VCaP (cell line): Measurements from ENCODE around the gene HDGF.

Source experiments
- H3K27ac ChIP-seq: fragments of 450-650 bp; 2 replicates; pipeline ENCODE4 v1.5.1; 2017
- TF ChIP-seq, protein P1 (sequence below): fragments of 450-650 bp; conservative IDR thresholded peaks from 2 replicates; pipeline ENCODE4 v1.5.1; 2017; ENCODE audit warnings: mild to moderate bottlenecking, moderate library complexity

Gene HDGF

DNA sequence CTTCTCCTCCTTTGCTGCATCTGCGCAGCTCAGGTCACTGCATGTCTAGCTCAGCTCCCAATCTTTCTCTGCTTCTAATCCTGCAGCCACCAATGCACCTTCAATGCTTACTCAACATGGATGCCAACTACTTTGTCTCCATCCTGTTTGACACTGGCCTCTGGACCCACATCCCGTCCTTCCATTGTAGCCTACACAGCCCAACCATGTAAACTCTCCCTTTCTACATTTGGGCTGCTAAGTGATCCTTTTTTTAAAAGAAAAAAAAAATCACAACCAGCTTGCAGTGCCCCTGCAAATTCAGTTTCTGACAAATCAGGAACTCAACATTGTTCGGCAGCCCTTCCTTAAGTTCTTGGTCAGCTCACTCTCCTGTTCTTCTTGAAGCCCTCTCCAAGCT lies 36.6 kb downstream of the HDGF start:
- TF ChIP-seq, protein P1, sequence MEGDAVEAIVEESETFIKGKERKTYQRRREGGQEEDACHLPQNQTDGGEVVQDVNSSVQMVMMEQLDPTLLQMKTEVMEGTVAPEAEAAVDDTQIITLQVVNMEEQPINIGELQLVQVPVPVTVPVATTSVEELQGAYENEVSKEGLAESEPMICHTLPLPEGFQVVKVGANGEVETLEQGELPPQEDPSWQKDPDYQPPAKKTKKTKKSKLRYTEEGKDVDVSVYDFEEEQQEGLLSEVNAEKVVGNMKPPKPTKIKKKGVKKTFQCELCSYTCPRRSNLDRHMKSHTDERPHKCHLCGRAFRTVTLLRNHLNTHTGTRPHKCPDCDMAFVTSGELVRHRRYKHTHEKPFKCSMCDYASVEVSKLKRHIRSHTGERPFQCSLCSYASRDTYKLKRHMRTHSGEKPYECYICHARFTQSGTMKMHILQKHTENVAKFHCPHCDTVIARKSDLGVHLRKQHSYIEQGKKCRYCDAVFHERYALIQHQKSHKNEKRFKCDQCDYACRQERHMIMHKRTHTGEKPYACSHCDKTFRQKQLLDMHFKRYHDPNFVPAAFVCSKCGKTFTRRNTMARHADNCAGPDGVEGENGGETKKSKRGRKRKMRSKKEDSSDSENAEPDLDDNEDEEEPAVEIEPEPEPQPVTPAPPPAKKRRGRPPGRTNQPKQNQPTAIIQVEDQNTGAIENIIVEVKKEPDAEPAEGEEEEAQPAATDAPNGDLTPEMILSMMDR, result no peak
- H3K27ac ChIP-seq, result no peak overlapping the region

DNA sequence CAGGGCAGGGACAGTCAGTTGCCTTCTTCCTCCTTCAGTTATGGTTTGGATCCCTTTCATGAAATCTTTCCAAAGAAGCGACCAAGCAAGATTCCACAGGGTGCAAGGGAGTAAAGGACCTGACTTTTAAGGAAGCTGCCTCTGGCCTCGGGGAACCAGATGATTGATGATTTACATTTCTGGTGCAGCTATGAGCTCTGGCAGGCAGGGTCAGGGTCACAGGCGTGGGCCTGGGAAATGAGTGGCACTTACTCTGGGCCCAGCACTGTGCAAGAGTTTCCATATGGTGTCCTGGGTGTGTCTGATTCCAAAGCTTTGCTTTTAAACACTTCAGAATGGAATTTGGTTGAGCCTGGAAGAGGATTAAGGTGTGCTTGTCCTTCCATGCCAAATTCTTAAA lies 38.8 kb downstream of the HDGF start:
- no peak overlapping the region for H3K27ac ChIP-seq
- TF ChIP-seq, protein P1, result no peak

DNA sequence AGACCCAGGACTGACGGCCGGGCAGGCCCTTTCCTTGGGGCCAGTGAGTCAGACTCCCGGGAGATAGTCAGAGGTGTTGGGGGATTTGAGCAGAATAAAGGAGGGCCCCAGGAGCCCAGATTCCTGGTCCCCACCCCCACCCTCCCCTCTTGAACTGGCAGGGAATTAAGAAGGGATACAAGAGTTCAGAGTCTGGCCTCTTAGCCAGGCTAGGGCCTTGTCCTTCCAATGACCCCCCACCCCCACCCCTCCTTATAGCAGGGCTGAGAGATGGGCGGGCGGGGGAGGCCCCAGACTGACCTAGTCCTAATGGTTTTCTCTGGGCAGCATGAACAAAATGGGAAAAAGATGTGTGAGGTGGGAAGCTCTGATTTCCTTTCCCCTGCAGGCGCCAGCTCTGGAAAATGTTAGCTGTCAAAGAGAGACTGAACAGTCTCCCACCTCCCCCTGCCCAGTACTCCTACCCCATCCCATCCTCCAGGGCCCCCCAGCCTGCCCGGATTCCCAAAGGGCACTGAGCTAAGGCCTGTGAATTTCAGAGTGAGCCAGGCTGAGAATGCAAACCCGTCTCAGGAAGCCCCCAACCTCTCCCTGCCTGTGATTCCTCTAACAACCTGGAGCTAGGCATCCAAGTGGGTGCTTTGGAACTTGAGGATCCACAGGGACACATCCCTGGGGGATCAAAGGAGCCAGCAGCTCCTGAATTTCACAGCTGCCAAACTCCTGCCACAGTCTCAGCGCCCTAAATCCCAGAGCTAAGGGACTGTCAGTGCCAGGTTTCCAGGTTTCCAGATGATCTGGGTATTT lies 40.3 kb downstream of the HDGF start:
- TF ChIP-seq, protein P1, result no peak
- H3K27ac ChIP-seq, result no peak overlapping the region

DNA sequence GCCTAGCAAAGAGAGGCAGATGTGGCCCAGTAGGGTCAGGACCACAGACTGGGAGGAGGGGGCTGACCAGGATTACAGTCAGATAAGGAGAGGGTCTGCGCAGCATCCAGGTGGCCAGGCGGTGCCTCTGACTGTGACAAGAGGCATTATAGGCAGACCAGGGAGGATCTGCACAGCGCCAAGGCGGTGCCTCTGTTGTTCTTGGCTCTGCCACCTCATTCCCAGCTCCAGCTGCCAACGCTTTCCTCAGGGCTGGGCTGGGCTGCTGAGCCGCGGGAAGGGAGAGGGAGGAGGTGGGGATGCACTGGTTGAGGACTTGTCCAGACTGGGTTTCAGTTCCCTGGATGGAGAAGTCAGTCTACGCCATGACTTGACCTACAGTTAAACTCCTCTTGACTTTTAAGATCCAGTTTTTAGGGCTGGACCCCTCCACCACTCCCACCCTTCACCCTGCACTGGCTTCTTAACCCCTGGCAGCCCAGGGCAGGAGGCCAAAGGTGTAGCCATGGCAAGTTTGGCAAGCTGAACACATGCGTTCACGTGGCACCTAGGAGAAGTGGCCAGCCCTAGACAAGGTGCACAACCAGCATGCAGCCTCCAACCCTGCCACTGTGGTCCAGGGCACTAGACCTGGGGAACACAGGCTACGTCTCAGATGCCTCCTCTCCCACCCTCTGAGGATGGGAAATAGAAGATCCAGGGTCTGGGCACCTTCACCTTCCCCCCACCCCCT lies 41.6 kb downstream of the HDGF start:
- H3K27ac ChIP-seq, result peak overlapping the region; percentile 32
- TF ChIP-seq, protein P1, result no peak

DNA sequence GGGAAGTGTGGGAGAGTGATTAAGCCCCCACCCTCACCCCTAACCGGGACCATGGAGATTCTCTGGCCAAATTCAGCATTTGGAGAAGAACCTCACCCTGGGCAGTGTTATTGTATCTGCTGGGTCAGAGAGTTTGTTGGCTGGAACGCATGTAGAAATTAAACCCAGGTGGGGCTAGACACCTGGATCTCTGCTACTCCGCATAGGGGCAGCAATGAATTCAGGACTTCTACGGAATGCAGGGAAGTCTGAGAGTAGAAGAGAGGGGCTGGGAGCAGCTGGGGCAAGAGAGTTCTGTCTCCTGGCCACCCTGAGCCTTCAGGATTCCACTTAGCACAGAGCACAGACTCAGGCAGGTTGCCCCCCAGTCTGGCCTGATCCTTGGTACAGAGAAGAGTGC lies 42.4 kb downstream of the HDGF start:
- TF ChIP-seq, protein P1, result no peak
- peak overlapping the region; percentile 32 for H3K27ac ChIP-seq

DNA sequence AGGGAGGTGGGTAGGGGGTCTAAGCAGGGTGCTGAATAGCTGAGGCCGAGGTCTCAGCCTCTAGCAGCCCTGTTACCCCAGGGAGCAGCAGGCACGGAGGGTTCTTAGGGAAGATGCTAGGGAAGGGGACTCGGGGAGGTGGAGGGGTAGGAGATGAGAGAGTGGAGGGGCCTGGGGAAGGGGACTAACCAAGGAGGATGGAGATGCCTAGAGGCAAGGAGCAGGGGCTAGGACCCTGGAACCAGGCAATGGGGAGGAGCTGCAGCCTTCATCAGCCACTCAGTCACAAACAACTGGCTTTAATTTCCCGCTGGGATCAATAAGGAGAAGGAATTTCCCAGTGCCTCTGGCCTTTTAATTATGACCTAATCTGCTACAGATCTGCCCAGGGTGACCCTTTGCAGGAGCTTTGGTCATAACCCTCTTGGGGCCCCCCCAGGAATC lies 43.2 kb downstream of the HDGF start:
- H3K27ac ChIP-seq, result no peak overlapping the region
- TF ChIP-seq, protein P1, result no peak

DNA sequence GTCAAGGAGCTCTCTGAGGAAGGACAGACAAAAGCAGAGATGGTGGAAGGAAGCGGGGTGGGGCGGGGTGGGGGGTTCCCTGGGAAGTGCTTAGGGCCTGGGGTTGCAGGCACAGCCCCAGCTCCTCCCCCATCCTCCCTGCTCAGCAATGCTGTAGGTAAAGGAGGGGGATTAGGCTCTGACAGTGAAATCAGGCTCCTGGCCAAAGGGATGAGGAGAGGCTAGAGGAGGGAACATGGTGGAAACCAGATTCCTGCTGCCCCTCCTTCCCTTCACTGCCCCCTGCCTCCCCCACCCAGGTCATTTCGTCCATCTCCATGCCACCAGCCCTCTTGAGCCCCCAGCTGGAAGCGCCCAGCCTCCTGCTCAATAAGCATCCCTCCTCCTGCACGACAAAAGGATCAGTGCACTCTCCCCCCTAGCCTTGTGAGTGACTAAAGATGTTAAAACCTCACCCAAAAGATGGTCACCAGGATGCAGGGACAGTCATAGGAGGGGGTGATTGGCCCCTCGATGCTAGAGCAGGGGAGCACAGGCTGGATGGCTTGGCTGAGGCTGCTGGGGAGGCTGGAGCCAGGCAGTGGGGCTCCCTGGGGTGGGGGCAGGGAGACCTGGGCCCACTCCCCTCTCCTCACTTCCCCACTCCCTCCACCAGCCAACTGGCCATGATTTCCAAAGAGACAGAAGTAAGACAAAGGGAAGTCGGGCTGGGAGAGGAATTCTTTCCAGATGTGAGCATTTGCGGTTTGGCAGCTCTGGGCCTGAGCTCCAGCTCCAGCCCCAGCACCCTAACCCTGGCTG lies 43.9 kb downstream of the HDGF start:
- TF ChIP-seq, protein P1, result no peak
- H3K27ac ChIP-seq, result no peak overlapping the region
